Epithelial cell of umbilical artery (primary cell): Measurements from ENCODE around the gene NAXE. TPM values are rescaled to one million over a fixed set of nuclear protein-coding genes. Genes with fewer than 3 reads are reported as not detected.

Experiments
- total RNA-seq: library from RNA; depleted of rRNA; stranded (reverse); fragments of >200 nt; gene quantifications from 2 replicates; pipeline ENCODE4 v1.2.3, GENCODE V29; 2014

Gene NAXE
- total RNA-seq, result 126 TPM in 2 replicates

GRCh38 chr1:156591432-156592157 is at the start of gene NAXE:
Gene NAXE, plus strand, starts transcription at chr1:156591776. Its CDS starts 29 bp downstream, at chr1:156591805.

GRCh38 chr1:156571919-156572662 is 19.5 kb upstream of the NAXE start, which contains the start of gene IQGAP3:
Gene IQGAP3, minus strand, starts transcription at chr1:156572565. Its CDS starts 36 bp downstream, at chr1:156572529.

GRCh38 chr1:156579472-156579871 is 12.1 kb upstream of the NAXE start, which contains the start of gene TTC24:
Gene TTC24, plus strand, starts transcription at chr1:156579723. Its CDS starts 1,642 bp downstream, at chr1:156581365.

GRCh38 chr1:156601122-156601830 is 9.7 kb downstream of the NAXE start, which contains the start of gene GPATCH4:
Gene GPATCH4, minus strand, starts transcription at chr1:156601479.

GRCh38 chr1:156618853-156619581 is 27.4 kb downstream of the NAXE start, which contains the start of gene HAPLN2:
Gene HAPLN2, plus strand, starts transcription at chr1:156619415. Its CDS starts 4,076 bp downstream, at chr1:156623491.

GRCh38 chr1:156641761-156642264 is 50.2 kb downstream of the NAXE start, which contains the start of gene BCAN:
Gene BCAN, plus strand, starts transcription at chr1:156642117. Its CDS starts 3,938 bp downstream, at chr1:156646055.

Other genes with a start within 250 kb of the NAXE start
- not detected in 2 replicates for gene RHBG, start 222.6 kb upstream of the NAXE start, total RNA-seq
- 2.7 and 3.9 TPM in 2 replicates for gene MEF2D, start 91.0 kb upstream of the NAXE start, total RNA-seq
- 16.6 and 17.2 TPM in 2 replicates for gene IQGAP3, start 19.2 kb upstream of the NAXE start, total RNA-seq
- gene TTC24, start 12.1 kb upstream of the NAXE start, total RNA-seq, result not detected in 2 replicates
- gene GPATCH4, start 9.7 kb downstream of the NAXE start, total RNA-seq, result 29.6 and 34.5 TPM in 2 replicates
- not detected in 2 replicates for gene HAPLN2, start 27.6 kb downstream of the NAXE start, total RNA-seq
- gene BCAN, start 50.3 kb downstream of the NAXE start, total RNA-seq, result 0.15 TPM in 1 of 2 replicates, not detected in the other
- 154 and 164 TPM in 2 replicates for gene NES, start 85.6 kb downstream of the NAXE start, total RNA-seq
- 1.1 and 1.3 TPM in 2 replicates for gene CRABP2, start 113.8 kb downstream of the NAXE start, total RNA-seq
- gene METTL25B, start 136.7 kb downstream of the NAXE start, total RNA-seq, result 7.8 and 8.1 TPM in 2 replicates
- gene ISG20L2, start 137.0 kb downstream of the NAXE start, total RNA-seq, result 6.7 and 9.1 TPM in 2 replicates
- gene MRPL24, start 149.3 kb downstream of the NAXE start, total RNA-seq, result 40.9 and 43.6 TPM in 2 replicates
- 134 and 196 TPM in 2 replicates for gene HDGF, start 159.9 kb downstream of the NAXE start, total RNA-seq
- 7.4 and 8.4 TPM in 2 replicates for gene PRCC, start 175.8 kb downstream of the NAXE start, total RNA-seq
- 0.97 TPM in 1 of 2 replicates, not detected in the other for gene SH2D2A, start 225.1 kb downstream of the NAXE start, total RNA-seq